SK-N-SH treated with all-trans-retinoic acid at 6 μM for 48 hours (cell line): ENCODE data around the gene MGLL.

Experiments
- ATAC-seq: fragments of 200-7000 bp; cut with Tn5 transposase; 3 replicates; pipeline ENCODE4 v1.9.1; 2020; ENCODE audit warnings: mild to moderate bottlenecking, moderate library complexity
- ARNTL ChIP-seq: fragments of 450-650 bp; formaldehyde crosslinking; IDR thresholded peaks from 2 replicates; pipeline ENCODE4 v1.5.0; 2020; ENCODE audit warnings: low read depth, mild to moderate bottlenecking, moderate library complexity, borderline replicate concordance
- BACH2 ChIP-seq: fragments of 250-450 bp; sonication (Bioruptor Pico); IDR thresholded peaks from 2 replicates; pipeline ENCODE4 v1.9.0; 2021; ENCODE audit warnings: mild to moderate bottlenecking, borderline replicate concordance
- CSDC2 ChIP-seq: fragments of 250-450 bp; sonication (Bioruptor Pico); IDR thresholded peaks from 2 replicates; pipeline ENCODE4 v1.5.0; 2020; ENCODE audit warnings: mild to moderate bottlenecking, moderate library complexity
- ESRRG ChIP-seq: fragments of 250-450 bp; sonication (Bioruptor Pico); IDR thresholded peaks from 2 replicates; pipeline ENCODE4 v1.6.1; 2021; ENCODE audit warnings: mild to moderate bottlenecking
- GLIS3 ChIP-seq: fragments of 250-450 bp; sonication (Bioruptor Pico); IDR thresholded peaks from 2 replicates; pipeline ENCODE4 v1.5.0; 2020; ENCODE audit warnings: mild to moderate bottlenecking, moderate library complexity
- ISL1 ChIP-seq: fragments of 250-450 bp; sonication (Bioruptor Pico); IDR thresholded peaks from 2 replicates; pipeline ENCODE4 v2.1.2; 2022; ENCODE audit warnings: mild to moderate bottlenecking, moderate library complexity
- OSR1 ChIP-seq: fragments of 250-450 bp; sonication (Bioruptor Pico); IDR thresholded peaks from 2 replicates; pipeline ENCODE4 v1.8.0; 2022; ENCODE audit warnings: moderate library complexity, mild to moderate bottlenecking, inconsistent platforms
- PPARA ChIP-seq: fragments of 250-450 bp; sonication (Bioruptor Pico); IDR thresholded peaks from 2 replicates; pipeline ENCODE4 v1.5.0; 2020; ENCODE audit warnings: mild to moderate bottlenecking, borderline replicate concordance
- RARB ChIP-seq: fragments of 250-450 bp; sonication (Bioruptor Pico); IDR thresholded peaks from 2 replicates; pipeline ENCODE4 v1.8.0; 2021; ENCODE audit warnings: mild to moderate bottlenecking, moderate library complexity
- SNAI2 ChIP-seq: fragments of 250-450 bp; sonication (Bioruptor Pico); IDR thresholded peaks from 2 replicates; pipeline ENCODE4 v1.5.0; 2020; ENCODE audit warnings: mild to moderate bottlenecking, moderate library complexity
- TCF4 ChIP-seq: fragments of 250-450 bp; sonication (Bioruptor Pico); IDR thresholded peaks from 2 replicates; pipeline ENCODE4 v1.8.0; 2021; ENCODE audit warnings: mild to moderate bottlenecking, moderate library complexity, borderline replicate concordance
- TOX ChIP-seq: fragments of 250-450 bp; sonication (Bioruptor Pico); IDR thresholded peaks from 2 replicates; pipeline ENCODE4 v1.8.0; 2021; ENCODE audit warnings: mild to moderate bottlenecking, moderate library complexity, borderline replicate concordance
- ZC3H10 ChIP-seq: fragments of 250-450 bp; sonication (Bioruptor Pico); IDR thresholded peaks from 2 replicates; pipeline ENCODE4 v1.5.1; 2021; ENCODE audit warnings: mild to moderate bottlenecking, moderate library complexity
- ZFP3 ChIP-seq: fragments of 250-450 bp; sonication (Bioruptor Pico); IDR thresholded peaks from 2 replicates; pipeline ENCODE4 v1.5.0; 2020; ENCODE audit warnings: mild to moderate bottlenecking, moderate library complexity
- ZFP30 ChIP-seq: fragments of 450-650 bp; formaldehyde crosslinking; IDR thresholded peaks from 2 replicates; pipeline ENCODE4 v1.5.0; 2022; ENCODE audit warnings: mild to moderate bottlenecking, moderate library complexity
- ZNF70 ChIP-seq: fragments of 450-650 bp; formaldehyde crosslinking; IDR thresholded peaks from 2 replicates; pipeline ENCODE4 v1.5.0; 2020; ENCODE audit warnings: mild to moderate bottlenecking, moderate library complexity
- ZNF8 ChIP-seq: fragments of 450-650 bp; formaldehyde crosslinking; IDR thresholded peaks from 2 replicates; pipeline ENCODE4 v1.5.0; 2020; ENCODE audit warnings: mild to moderate bottlenecking, moderate library complexity
- TF ChIP-seq, protein P1 (sequence below): fragments of 250-450 bp; sonication (Bioruptor Pico); IDR thresholded peaks from 2 replicates; pipeline ENCODE4 v1.8.0; 2020; ENCODE audit warnings: mild to moderate bottlenecking, moderate library complexity, borderline replicate concordance
- TF ChIP-seq, protein P2 (sequence below): fragments of 250-450 bp; sonication (Bioruptor Pico); IDR thresholded peaks from 2 replicates; pipeline ENCODE4 v1.5.1; 2020; ENCODE audit warnings: low read depth, mild to moderate bottlenecking, moderate library complexity
- TF ChIP-seq, protein P3 (sequence below): fragments of 250-450 bp; sonication (Bioruptor Pico); IDR thresholded peaks from 2 replicates; pipeline ENCODE4 v1.5.0; 2020; ENCODE audit warnings: mild to moderate bottlenecking, moderate library complexity
- TF ChIP-seq, protein P4 (sequence below): fragments of 250-450 bp; sonication (Bioruptor Pico); IDR thresholded peaks from 2 replicates; pipeline ENCODE4 v1.8.0; 2021; ENCODE audit warnings: low read depth, mild to moderate bottlenecking, moderate library complexity, borderline replicate concordance

The MGLL gene

DNA sequence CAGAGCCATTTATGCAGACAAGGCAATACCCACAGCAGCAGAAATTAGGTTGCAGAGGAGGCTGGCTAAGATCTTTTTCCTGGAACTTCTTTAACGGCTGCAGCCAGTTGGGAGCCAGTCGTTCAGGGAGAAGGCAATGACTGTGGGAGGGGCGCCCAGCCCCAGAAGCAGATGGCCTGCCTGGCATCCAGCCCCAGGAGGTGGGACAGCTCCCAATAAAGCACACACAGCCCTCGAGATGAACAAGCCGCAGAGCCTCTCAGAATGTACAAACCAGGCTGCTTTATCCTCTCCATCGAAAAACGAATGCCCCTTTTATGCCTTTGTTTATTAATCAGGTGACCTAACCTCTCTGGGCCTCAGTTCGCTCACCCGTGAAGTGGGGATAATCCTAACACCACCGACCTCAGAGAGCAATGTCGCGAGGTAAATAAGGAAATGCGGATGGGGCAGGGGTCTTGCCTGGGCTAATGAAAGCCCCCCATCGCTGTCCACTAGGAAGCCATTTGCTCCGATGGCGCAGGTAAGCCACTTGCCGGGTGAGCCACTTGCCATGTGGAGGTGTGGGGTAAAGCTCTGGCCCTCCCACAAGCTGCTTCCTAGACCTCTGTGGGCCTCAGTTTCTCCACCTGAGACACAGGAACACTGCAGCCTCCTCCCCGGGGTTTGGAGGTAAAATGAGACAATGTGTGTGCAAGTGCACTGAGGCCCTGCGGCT, 35.8 kb downstream of the MGLL start:
- peak; percentile 77 for ATAC-seq
- TF ChIP-seq TCF4 (CRISPR knock-in tag) (peak; percentile 77; the same call in 1 of the 2 replicates), ARNTL (no peak), ISL1 (CRISPR knock-in tag) (no peak)
- TF ChIP-seq, all 23 proteins: peak for 1

DNA sequence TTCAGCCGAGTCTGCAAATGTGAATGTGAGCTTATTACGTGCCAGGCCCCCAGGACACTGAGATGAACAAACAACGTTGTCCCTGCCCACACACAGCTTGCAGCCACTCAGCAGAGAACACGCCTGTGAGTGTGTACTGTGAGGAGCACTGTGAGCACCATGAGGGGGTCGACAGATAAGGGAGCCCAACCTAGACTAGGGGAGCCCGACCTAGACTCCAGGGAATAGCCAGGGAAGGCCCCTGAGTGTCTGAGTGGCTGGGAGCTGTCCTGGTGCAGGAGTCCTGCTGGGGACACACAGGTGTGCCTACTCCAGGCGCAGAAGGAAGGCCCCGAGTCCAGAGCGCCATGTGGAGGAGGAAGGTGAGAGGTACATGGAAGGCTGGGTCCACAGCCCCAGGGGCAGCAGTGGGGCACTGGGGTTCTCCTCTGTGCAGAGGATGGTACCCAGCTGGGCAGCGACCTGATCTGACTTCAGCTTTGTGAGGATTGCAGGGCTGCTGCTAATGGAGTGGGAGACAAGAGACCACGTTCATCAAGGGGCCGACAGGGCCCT, 36.5 kb downstream of the MGLL start:
- peak; percentile 31; the same call in 2 of the 3 replicates for ATAC-seq

DNA sequence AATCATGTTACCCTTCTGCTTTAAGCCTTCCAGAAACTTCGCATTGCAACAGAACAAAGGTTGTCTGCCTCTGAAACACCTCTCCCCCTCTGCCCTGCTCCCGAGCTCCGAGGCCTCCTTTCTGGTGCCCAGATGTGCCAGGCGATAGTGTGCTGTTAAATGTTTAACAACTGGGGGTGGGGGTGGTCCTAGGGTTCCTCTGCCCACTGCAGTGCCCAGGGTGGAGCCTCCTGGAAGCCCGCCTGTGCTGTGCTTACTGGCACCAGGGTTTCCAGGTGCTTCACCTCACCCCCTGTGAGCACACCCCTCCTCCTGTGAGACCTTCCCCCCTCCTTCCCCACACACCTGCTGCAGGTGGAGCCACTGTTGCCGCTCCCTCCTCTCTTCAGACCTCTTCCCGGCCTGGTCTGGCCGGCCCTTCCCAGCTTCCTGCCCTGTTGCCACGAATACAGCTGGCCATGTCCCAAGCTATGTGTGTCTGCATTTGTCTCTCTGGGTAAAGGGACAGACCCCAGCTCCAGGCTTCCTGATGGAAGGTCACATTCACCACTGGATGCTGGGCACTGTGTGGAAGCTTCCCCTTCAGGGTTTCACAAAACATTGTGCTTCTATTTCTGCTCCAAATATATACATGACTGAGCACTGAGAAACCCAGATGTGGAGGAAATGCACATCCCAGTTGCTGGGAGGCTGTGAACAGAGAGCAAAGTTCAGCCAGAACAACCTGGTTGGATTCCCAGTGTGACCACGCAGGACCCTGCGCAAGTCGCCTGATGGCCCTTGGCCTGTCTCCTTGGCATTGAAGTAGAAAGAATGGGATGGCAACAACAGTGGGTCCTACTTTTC, 37.2 kb downstream of the MGLL start:
- TF ChIP-seq SNAI2 (CRISPR knock-in tag) (no peak), TOX (CRISPR knock-in tag) (no peak), ISL1 (CRISPR knock-in tag) (no peak)
- TF ChIP-seq, protein P1, sequence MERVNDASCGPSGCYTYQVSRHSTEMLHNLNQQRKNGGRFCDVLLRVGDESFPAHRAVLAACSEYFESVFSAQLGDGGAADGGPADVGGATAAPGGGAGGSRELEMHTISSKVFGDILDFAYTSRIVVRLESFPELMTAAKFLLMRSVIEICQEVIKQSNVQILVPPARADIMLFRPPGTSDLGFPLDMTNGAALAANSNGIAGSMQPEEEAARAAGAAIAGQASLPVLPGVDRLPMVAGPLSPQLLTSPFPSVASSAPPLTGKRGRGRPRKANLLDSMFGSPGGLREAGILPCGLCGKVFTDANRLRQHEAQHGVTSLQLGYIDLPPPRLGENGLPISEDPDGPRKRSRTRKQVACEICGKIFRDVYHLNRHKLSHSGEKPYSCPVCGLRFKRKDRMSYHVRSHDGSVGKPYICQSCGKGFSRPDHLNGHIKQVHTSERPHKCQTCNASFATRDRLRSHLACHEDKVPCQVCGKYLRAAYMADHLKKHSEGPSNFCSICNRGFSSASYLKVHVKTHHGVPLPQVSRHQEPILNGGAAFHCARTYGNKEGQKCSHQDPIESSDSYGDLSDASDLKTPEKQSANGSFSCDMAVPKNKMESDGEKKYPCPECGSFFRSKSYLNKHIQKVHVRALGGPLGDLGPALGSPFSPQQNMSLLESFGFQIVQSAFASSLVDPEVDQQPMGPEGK (CRISPR knock-in tag) = no peak
- TF ChIP-seq, protein P2, sequence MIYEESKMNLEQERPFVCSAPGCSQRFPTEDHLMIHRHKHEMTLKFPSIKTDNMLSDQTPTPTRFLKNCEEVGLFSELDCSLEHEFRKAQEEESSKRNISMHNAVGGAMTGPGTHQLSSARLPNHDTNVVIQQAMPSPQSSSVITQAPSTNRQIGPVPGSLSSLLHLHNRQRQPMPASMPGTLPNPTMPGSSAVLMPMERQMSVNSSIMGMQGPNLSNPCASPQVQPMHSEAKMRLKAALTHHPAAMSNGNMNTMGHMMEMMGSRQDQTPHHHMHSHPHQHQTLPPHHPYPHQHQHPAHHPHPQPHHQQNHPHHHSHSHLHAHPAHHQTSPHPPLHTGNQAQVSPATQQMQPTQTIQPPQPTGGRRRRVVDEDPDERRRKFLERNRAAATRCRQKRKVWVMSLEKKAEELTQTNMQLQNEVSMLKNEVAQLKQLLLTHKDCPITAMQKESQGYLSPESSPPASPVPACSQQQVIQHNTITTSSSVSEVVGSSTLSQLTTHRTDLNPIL = no peak
- no peak for ATAC-seq

More for the DNA sequence above, 36.5 kb downstream of the MGLL start:
- no peak for TF ChIP-seq BACH2 (CRISPR knock-in tag)
- no peak for TF ChIP-seq ZFP30
- no peak for TF ChIP-seq ZNF70 (CRISPR knock-in tag)
- no peak for TF ChIP-seq ZNF8 (CRISPR knock-in tag)
- no peak for TF ChIP-seq ISL1 (CRISPR knock-in tag)
- no peak for TF ChIP-seq OSR1 (CRISPR knock-in tag)
- TF ChIP-seq GLIS3 = no peak
- TF ChIP-seq RARB = no peak
- TF ChIP-seq, protein P2 = no peak
- no peak for TF ChIP-seq ZFP3 (CRISPR knock-in tag)
- no peak for TF ChIP-seq ZC3H10

DNA sequence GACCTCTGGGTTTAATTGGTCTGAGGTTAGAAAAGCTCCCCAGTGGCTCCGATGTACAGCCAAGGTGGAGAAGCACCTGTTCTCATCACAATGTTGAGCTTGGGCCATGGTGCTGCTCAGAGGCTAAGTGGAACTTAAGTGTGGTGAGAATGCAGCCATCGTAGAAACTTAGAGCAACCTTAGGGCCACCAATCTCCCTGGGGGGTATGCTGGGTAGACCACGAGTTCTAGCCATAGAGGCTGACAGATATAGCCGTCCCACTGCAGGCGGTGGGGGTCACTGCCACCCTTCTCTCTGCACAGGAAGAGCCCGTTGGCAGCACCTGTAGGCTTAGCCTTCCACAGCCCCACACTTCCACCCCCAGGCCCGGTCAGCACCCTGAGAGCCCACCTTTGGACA, 38.0 kb downstream of the MGLL start:
- ATAC-seq = no peak
- TF ChIP-seq ISL1 (CRISPR knock-in tag) = no peak
- TF ChIP-seq ZNF8 (CRISPR knock-in tag) = no peak
- TF ChIP-seq ESRRG (CRISPR knock-in tag) = no peak
- TF ChIP-seq, protein P2 = no peak
- TF ChIP-seq, protein P3, sequence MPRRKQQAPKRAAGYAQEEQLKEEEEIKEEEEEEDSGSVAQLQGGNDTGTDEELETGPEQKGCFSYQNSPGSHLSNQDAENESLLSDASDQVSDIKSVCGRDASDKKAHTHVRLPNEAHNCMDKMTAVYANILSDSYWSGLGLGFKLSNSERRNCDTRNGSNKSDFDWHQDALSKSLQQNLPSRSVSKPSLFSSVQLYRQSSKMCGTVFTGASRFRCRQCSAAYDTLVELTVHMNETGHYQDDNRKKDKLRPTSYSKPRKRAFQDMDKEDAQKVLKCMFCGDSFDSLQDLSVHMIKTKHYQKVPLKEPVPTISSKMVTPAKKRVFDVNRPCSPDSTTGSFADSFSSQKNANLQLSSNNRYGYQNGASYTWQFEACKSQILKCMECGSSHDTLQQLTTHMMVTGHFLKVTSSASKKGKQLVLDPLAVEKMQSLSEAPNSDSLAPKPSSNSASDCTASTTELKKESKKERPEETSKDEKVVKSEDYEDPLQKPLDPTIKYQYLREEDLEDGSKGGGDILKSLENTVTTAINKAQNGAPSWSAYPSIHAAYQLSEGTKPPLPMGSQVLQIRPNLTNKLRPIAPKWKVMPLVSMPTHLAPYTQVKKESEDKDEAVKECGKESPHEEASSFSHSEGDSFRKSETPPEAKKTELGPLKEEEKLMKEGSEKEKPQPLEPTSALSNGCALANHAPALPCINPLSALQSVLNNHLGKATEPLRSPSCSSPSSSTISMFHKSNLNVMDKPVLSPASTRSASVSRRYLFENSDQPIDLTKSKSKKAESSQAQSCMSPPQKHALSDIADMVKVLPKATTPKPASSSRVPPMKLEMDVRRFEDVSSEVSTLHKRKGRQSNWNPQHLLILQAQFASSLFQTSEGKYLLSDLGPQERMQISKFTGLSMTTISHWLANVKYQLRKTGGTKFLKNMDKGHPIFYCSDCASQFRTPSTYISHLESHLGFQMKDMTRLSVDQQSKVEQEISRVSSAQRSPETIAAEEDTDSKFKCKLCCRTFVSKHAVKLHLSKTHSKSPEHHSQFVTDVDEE (CRISPR knock-in tag) = no peak
- TF ChIP-seq OSR1 (CRISPR knock-in tag) = no peak
- TF ChIP-seq, protein P4, sequence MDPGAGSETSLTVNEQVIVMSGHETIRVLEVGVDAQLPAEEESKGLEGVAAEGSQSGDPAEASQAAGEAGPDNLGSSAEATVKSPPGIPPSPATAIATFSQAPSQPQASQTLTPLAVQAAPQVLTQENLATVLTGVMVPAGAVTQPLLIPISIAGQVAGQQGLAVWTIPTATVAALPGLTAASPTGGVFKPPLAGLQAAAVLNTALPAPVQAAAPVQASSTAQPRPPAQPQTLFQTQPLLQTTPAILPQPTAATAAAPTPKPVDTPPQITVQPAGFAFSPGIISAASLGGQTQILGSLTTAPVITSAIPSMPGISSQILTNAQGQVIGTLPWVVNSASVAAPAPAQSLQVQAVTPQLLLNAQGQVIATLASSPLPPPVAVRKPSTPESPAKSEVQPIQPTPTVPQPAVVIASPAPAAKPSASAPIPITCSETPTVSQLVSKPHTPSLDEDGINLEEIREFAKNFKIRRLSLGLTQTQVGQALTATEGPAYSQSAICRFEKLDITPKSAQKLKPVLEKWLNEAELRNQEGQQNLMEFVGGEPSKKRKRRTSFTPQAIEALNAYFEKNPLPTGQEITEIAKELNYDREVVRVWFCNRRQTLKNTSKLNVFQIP (CRISPR knock-in tag) = no peak
- TF ChIP-seq CSDC2 (CRISPR knock-in tag) = no peak
- TF ChIP-seq TOX (CRISPR knock-in tag) = no peak
- no peak for TF ChIP-seq ZNF70 (CRISPR knock-in tag)
- no peak for TF ChIP-seq RARB
- TF ChIP-seq TCF4 (CRISPR knock-in tag) = no peak
- TF ChIP-seq PPARA (CRISPR knock-in tag) = no peak
- TF ChIP-seq ZFP3 (CRISPR knock-in tag) = no peak
- TF ChIP-seq, all 23 proteins: peak for 0
